ENCODE results near the gene KCNT1.

KCNT1 gene

DNA sequence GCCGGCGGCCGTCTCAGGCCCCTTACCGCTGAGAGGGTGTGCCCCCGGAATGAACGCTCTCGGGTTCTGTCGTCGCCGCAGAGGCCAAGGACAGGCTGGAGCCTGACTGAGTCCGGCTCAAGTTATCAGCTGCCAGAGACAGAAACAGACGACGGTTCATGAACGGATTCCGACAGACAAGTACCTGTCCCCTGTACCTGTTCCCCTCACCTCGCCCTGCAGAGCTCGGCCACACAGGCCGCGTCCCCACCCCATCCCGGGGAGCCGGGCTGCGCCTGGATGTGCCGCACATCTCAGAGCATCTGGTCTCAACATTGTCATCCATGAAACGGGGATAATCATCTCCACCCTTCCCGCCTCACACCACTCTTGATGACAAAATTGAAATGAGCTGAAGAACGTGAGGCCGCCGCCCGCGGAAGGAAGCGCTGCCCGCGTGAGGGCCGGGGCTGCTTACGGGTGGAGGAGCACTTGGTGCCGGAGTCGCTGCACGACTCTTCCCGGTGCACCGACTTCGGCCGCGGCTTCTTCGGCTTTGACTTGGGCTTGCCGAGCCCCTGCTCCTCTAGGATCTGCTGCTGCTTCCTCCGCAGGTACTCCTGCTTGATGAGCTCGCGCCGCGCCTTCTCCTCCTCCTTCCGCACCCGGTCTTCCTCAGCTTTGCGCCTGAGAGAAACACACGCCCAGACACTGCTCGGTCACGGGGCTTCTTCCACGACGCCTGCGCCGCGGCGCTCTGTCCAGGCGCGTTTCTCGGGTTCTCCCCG is 116.1 kb downstream of the KCNT1 start:
- FAIRE-seq: no peak
- DNase-seq (ENCODE audit: low spot score): no peak

DNA sequence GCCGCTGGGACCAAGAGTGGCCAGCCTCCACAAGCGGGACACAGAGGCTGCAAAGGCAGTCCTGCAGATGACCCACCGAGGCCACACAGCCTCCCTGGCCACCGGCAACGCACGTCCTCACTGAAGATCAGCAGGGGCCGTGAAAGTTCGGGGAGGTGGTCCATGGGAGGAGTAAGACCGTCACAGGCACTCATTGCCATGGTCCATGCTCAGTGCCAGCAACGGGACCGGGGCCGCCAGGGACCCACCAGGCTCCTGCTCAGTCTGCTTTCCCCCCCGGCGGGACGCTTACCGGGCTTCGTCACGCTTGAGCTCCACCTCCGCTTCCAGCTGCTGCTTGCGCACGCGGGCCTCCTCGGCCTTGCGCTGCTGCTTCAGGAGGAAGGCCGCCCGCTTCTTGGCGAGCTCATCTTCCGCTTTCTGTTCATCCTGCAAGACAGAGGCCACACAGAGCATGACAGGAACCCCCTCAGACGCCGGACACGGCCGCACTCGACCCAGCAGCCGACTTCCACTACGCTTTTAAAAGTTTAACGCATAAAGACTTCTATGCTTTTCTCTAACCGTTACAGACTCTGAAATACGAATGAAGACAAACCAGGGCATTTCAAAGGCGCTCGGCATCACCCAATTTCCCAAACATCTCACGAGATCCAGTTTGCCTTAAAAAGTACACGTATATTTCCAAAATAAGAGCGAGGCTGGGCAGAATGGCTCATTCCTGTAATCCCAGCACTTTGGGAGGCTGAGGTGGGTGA is 116.9 kb downstream of the KCNT1 start:
- DNase-seq (ENCODE audit: low spot score) (no peak), FAIRE-seq (no peak)

- FAIRE-seq (no peak), DNase-seq (ENCODE audit: low spot score) (no peak)
These were observed 117.9 kb downstream of the KCNT1 start for GRCh38 chr9:135819905-135820304.

- DNase-seq (ENCODE audit: low spot score) (no peak), FAIRE-seq (no peak)
These were observed 118.7 kb downstream of the KCNT1 start for GRCh38 chr9:135820661-135821060.

GRCh38 chr9:135821116-135821515 is 119.1 kb downstream of the KCNT1 start:
- no peak for DNase-seq (ENCODE audit: low spot score)
- FAIRE-seq: no peak

DNA sequence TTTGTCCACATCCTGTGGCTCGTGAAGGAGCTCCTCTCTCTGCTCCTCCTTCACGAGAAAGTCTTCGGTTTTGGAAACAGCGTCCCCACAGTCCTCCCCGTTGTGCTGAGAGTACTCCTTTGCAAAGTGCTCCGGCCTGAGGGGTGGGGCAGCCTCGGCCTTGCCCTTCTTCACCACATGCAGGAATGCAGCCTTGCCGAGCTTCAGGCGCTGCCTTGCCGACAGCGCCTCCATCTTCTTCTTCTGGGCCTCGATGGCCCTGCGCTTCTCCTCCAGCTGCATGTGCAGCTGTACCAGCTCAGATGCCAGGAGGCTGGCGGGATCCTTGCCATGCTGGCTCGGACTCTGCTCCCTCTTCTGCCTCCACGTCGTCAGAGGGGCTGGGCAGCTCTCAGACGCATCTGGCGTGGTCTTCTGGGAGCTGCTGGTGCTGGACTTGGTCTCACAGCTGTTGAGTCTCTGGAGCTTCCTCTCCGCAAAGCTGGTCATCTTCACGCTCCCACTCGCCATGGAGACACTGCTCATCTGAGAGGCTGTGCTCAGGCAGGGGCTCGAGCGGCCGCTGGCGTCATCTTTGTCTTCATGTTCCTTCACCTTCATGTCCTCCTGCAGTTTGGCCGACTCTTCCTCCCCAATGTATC is 119.9 kb downstream of the KCNT1 start:
- no peak for FAIRE-seq
- no peak for DNase-seq (ENCODE audit: low spot score)

DNA sequence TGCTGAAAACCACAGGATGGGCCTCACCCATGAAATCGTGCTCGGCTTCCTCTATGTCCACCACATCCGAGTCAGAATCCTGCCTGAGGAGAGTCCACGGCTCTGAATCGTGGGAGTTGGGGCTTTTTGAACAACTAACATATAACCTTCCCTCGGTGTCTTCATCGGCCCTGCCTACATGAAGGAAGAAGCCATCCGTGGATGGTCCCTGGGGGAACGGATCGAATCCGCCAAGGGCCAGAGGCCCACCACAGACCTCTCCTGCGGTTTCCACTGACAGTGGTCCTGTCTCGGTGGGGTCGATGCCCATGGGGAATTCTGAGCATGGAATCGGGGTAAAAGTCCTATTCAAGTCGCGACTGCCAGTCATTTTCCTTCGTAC is 120.4 kb downstream of the KCNT1 start:
- DNase-seq (ENCODE audit: low spot score) (no peak), FAIRE-seq (no peak)

DNA sequence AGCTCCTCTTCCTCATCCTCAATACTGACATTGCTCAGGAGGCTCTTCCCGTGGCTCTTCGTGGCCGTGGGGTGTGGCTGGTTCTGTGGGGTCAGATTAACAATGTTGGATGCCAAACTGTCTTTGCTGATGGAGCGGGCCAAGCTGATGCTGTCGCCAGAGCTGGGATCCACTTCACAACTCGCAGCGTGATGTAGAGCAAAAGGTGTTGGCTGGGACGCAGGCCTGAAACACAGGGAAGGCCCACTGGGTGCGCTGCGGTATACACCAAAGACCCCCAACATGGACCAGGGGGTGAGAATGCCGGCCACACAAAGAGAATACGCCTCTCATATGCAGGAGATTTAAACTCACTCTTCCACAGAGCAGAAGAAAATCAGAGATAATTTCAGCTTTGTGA is 121.1 kb downstream of the KCNT1 start:
- DNase-seq (ENCODE audit: low spot score): no peak

DNA sequence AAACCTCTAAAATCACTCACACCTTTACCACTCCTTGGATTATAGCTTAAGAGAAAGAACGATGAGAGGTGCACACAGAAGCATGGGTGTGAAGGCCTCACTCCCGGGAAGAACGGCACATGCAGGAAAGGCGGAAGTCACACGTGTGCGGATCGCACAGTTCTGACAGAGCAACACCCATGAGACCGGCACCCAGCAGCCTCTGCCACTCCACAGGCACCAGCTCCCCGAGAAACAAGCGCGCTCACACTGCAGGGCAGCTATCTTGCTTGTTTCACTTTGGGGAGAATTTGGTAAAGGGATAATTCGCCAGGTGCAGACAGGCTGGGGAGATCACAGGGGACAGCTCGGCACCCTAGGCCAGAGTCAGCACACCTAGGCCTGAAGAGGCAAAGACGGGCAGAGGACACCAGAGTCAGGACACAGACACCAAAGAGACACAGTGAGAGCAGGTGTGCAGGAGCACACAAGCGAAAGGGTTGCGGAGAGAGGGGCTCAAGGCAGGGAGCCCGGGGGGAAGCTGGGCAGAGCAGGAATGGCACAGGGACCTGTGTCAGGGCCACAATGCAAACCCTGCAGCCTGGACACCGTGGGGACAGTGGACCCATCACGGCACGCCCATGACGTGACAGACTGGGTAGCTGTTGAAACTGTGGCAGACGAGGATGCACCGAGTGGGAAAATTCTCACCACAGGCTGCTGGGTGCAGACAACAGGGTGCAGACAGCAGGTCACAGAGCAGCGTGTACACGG is 123.6 kb downstream of the KCNT1 start:
- FAIRE-seq (no peak), DNase-seq (ENCODE audit: low spot score) (no peak)

More for the DNA sequence above, 121.1 kb downstream of the KCNT1 start:
- no peak for FAIRE-seq

- FAIRE-seq: no peak
- no peak for DNase-seq (ENCODE audit: low spot score)
These were observed 124.2 kb downstream of the KCNT1 start for GRCh38 chr9:135826188-135826545.

DNA sequence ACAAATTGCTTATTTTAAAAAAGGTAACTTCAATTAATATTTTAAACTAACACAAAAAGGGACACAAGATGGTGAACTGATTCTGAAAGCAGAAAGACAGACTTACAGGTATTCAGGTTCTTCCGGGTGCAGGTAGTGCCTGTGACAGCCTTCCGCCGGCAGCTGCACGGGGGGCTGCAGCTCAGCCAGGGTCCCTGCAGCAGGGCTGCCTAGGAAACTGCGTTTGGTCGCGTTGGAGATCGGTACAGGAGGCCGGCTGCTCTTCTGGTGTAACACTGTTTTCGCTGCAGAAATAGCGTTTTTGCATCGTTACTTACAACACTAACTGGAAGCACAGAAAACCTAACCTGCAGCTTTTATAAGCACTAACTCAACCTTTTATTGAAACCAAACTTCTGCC is 125.3 kb downstream of the KCNT1 start:
- DNase-seq (ENCODE audit: low spot score) (no peak), FAIRE-seq (no peak)

- DNase-seq (ENCODE audit: low spot score) (no peak), FAIRE-seq (no peak)
These were observed 126.0 kb downstream of the KCNT1 start for GRCh38 chr9:135827866-135828580.

DNA sequence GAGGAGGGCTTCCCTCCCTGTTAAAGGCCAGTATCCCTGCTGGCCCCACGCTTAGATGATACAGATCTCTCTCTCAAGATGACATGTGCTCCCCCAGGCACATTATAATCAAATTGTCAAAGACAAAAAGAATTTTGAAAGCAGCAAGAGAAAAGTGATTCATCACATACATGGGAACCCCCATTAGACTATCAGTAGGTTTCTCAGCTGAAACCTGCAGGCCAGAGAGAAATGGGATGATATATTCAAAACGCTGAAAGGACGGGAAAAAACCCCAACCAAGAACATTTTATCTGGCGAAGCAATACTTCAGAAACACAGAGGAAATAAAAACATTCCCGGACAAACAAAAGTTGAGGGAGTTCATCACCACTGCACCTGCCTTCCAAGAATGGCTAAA is 126.7 kb downstream of the KCNT1 start:
- no peak for DNase-seq (ENCODE audit: low spot score)
- no peak for FAIRE-seq

- FAIRE-seq: no peak
- DNase-seq (ENCODE audit: low spot score): no peak
These were observed 128.5 kb downstream of the KCNT1 start for GRCh38 chr9:135830496-135830895.

DNA sequence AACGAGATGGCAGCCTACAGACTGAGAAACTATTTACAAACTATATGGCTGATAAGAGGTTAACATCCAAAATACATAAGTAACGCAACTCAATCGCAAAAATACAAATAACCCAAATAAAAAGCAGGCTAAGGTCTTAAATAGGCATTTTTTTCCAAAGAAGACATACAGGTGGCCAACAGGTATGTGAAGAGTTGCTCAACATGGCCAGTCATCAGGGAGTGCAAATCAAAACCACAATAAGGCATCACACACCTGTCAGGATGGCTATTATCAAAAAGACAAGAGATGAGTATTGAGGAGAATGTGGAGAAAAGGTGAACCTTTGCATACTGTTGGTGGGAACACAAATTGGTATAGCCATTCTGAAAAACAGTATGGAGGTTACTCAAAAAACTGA is 131.9 kb downstream of the KCNT1 start:
- FAIRE-seq (no peak), DNase-seq (ENCODE audit: low spot score) (no peak)

- DNase-seq (ENCODE audit: low spot score) (no peak), FAIRE-seq (no peak)
These were observed 133.1 kb downstream of the KCNT1 start for GRCh38 chr9:135835131-135835530.

GRCh38 chr9:135839516-135839915 is 137.5 kb downstream of the KCNT1 start:
- DNase-seq (ENCODE audit: low spot score) (no peak), FAIRE-seq (no peak)

DNA sequence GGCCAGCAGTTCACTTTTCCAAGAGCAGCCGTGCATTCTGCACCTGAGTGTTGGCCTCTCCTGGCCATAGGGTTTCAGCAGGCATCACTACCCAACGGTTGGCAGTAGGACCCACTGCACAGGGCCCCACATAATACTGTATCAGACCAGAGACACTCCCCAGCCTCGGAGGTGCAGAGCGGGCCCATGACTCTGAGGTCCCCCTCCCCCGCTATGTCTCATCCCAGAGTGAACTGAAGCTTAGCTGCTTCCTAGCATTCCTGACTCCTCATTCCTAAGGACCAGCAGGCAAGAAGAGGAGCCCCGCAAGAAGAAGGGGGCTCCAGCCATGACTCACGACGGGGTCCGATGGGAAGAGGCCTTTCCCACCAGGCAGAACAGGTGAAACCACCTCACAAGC is 138.1 kb downstream of the KCNT1 start:
- DNase-seq (ENCODE audit: low spot score): no peak
- FAIRE-seq: no peak

GRCh38 chr9:135840539-135840938 is 138.6 kb downstream of the KCNT1 start:
- FAIRE-seq: no peak

More at GRCh38 chr9:135840539-135840938, 138.6 kb downstream of the KCNT1 start:
- no peak for DNase-seq (ENCODE audit: low spot score)

Measured in urothelium cell line (cell line).